HepG2 (cell line): ENCODE results near the gene SIRT1. TPM values are rescaled to one million over a fixed set of nuclear protein-coding genes. Genes with fewer than 3 reads are reported as not detected.

Source experiments
- ATF7 ChIP-seq, 2 experiments: fragments of 450-650 bp in 1 of 2; sonication (generic) in 1 of 2; formaldehyde crosslinking in 1 of 2; IDR thresholded peaks; 2 replicates each; pipeline versions ENCODE4 v1.4.0 to v1.6.1; 2016 to 2020; ENCODE audit warnings: antibody characterized with exemption in 1 of 2, mild to moderate bottlenecking in 1 of 2, missing genetic modification reagents in 1 of 2
- CBX5 ChIP-seq: sonication (generic); formaldehyde crosslinking; IDR thresholded peaks from 2 replicates; pipeline ENCODE4 v1.4.0; 2020; ENCODE audit warnings: missing genetic modification reagents, borderline replicate concordance
- CC2D1A ChIP-seq: sonication (generic); formaldehyde crosslinking; IDR thresholded peaks from 2 replicates; pipeline ENCODE4 v1.8.1; 2023; ENCODE audit warnings: mild to moderate bottlenecking, missing genetic modification reagents
- DMAP1 ChIP-seq: IDR thresholded peaks from 2 replicates; pipeline ENCODE4 v1.6.1; 2016
- DNMT3B ChIP-seq: conservative IDR thresholded peaks from 2 replicates; pipeline ENCODE4 v1.6.1; 2016; ENCODE audit warnings: missing biosample characterization, control low read depth
- HNF4A ChIP-seq: sonication (generic); formaldehyde crosslinking; IDR thresholded peaks from 2 replicates; pipeline ENCODE4 v1.4.0; 2020; ENCODE audit warnings: missing genetic modification reagents
- KAT7 ChIP-seq: IDR thresholded peaks from 2 replicates; pipeline ENCODE4 v1.6.1; 2018; ENCODE audit warnings: borderline replicate concordance, missing compliant biosample characterization
- MEF2D ChIP-seq: sonication (generic); formaldehyde crosslinking; IDR thresholded peaks from 2 replicates; pipeline ENCODE4 v1.5.1; 2020; ENCODE audit warnings: mild to moderate bottlenecking, missing genetic modification reagents
- NFYC ChIP-seq: IDR thresholded peaks from 2 replicates; pipeline ENCODE4 v1.6.1; 2016; ENCODE audit warnings: missing genetic modification reagents, missing compliant biosample characterization
- TARDBP ChIP-seq: sonication (generic); formaldehyde crosslinking; IDR thresholded peaks from 2 replicates; pipeline ENCODE4 v1.8.0; 2022; ENCODE audit warnings: mild to moderate bottlenecking, missing genetic modification reagents
- ZBTB2 ChIP-seq: sonication (generic); formaldehyde crosslinking; IDR thresholded peaks from 2 replicates; pipeline ENCODE4 v1.8.0; 2022; ENCODE audit warnings: low read depth, missing genetic modification reagents
- ZBTB8A ChIP-seq: sonication (generic); formaldehyde crosslinking; IDR thresholded peaks from 2 replicates; pipeline ENCODE4 v1.4.0; 2020; ENCODE audit warnings: mild to moderate bottlenecking, low read depth, missing genetic modification reagents, borderline replicate concordance
- ZNF121 ChIP-seq: sonication (generic); formaldehyde crosslinking; IDR thresholded peaks from 2 replicates; pipeline ENCODE4 v1.5.0; 2020; ENCODE audit warnings: mild to moderate bottlenecking, missing genetic modification reagents
- ZNF234 ChIP-seq: sonication (generic); formaldehyde crosslinking; conservative IDR thresholded peaks from 2 replicates; pipeline ENCODE4 v1.5.1; 2020; ENCODE audit warnings: mild to moderate bottlenecking, missing genetic modification reagents
- ZNF256 ChIP-seq: sonication (generic); formaldehyde crosslinking; conservative IDR thresholded peaks from 2 replicates; pipeline ENCODE4 v1.4.0; 2020; ENCODE audit warnings: missing genetic modification reagents
- ZNF614 ChIP-seq: IDR thresholded peaks from 2 replicates; pipeline ENCODE4 v1.6.1; 2018; ENCODE audit warnings: missing biosample characterization, missing genetic modification reagents, inconsistent platforms, borderline replicate concordance
- ZNF639 ChIP-seq: conservative IDR thresholded peaks from 2 replicates; pipeline ENCODE4 v1.6.1; 2018; ENCODE audit warnings: missing genetic modification reagents
- ZNF7 ChIP-seq: IDR thresholded peaks from 2 replicates; pipeline ENCODE4 v1.6.1; 2016; ENCODE audit warnings: missing biosample characterization, missing genetic modification reagents
- polyA plus RNA-seq, 8 experiments: library from polyadenylated mRNA; depleted of rRNA in 3 of 8; stranded (reverse) in 7 of 8; unstranded in 1 of 8; fragments of >200 nt; fragmentation: Illumina TruSeq in 4 of 8; extraction: Trizol in 4 of 8; gene quantifications; 2 replicates each; pipeline versions ENCODE4 v1.2.1 to v1.2.3, GENCODE V29; 2011 to 2016; ENCODE audit warnings: low read depth in 4 of 8, missing spikeins in 1 of 8, mixed read lengths in 1 of 8; ENCODE audit not compliant: insufficient read depth in 1 of 8
- total RNA-seq, 5 experiments: library from RNA; depleted of rRNA; stranded (reverse); fragments of >200 nt; fragmentation: Illumina TruSeq; extraction: Trizol; gene quantifications; 2 replicates each; pipeline ENCODE4 v1.2.3, GENCODE V29; 2016; ENCODE audit warnings: low read depth in 1 of 5
- TF ChIP-seq, protein P1 (sequence below): sonication (generic); formaldehyde crosslinking; IDR thresholded peaks from 2 replicates; pipeline ENCODE4 v1.4.0; 2020; ENCODE audit warnings: missing genetic modification reagents, borderline replicate concordance
- TF ChIP-seq, protein P2 (sequence below): sonication (generic); formaldehyde crosslinking; IDR thresholded peaks from 2 replicates; pipeline ENCODE4 v1.5.1; 2020; ENCODE audit warnings: missing genetic modification reagents, mild to moderate bottlenecking, borderline replicate concordance

Gene SIRT1
- total and polyA plus RNA-seq, 2 of the 13 experiments (the other 11 are each of a cell fraction or from before 2014, with no cell fraction given) = 9.4 to 10.2 TPM

GRCh38 chr10:67884842-67885670 is 600 bp downstream of the SIRT1 start (continued):
- TF ChIP-seq ZBTB2 (CRISPR knock-in tag) (peak; percentile 55; the same call in 1 of the 2 replicates), CC2D1A (CRISPR knock-in tag) (no peak), ZNF234 (CRISPR knock-in tag) (0 out of 2 replicates have a peak, but pooled peaks have one; percentile 81), CBX5 (0 out of 2 replicates have a peak, but pooled peaks have one; percentile 23), DNMT3B (CRISPR knock-in tag) (no peak), HNF4A (CRISPR knock-in tag) (no peak), ZNF614 (CRISPR knock-in tag) (no peak), ZNF121 (CRISPR knock-in tag) (0 out of 2 replicates have a peak, but pooled peaks have one; percentile 20), MEF2D (CRISPR knock-in tag) (no peak), ZNF639 (CRISPR knock-in tag) (0 out of 2 replicates have a peak, but pooled peaks have one; percentile 24), ZBTB8A (CRISPR knock-in tag) (no peak), NFYC (peak; percentile 51; the same call in 1 of the 2 replicates), ZNF256 (CRISPR knock-in tag) (no peak), DMAP1 (CRISPR knock-in tag) (no peak), ATF7 (IDR thresholded peaks at IDR 0.05) (no peak), ATF7 (CRISPR knock-in tag; IDR thresholded peaks at IDR 0.05) (no peak), TARDBP (CRISPR knock-in tag) (no peak), ZNF7 (CRISPR knock-in tag) (no peak), KAT7 (CRISPR knock-in tag) (peak; percentile 56; the same call in 1 of the 2 replicates)
- TF ChIP-seq, protein P1, sequence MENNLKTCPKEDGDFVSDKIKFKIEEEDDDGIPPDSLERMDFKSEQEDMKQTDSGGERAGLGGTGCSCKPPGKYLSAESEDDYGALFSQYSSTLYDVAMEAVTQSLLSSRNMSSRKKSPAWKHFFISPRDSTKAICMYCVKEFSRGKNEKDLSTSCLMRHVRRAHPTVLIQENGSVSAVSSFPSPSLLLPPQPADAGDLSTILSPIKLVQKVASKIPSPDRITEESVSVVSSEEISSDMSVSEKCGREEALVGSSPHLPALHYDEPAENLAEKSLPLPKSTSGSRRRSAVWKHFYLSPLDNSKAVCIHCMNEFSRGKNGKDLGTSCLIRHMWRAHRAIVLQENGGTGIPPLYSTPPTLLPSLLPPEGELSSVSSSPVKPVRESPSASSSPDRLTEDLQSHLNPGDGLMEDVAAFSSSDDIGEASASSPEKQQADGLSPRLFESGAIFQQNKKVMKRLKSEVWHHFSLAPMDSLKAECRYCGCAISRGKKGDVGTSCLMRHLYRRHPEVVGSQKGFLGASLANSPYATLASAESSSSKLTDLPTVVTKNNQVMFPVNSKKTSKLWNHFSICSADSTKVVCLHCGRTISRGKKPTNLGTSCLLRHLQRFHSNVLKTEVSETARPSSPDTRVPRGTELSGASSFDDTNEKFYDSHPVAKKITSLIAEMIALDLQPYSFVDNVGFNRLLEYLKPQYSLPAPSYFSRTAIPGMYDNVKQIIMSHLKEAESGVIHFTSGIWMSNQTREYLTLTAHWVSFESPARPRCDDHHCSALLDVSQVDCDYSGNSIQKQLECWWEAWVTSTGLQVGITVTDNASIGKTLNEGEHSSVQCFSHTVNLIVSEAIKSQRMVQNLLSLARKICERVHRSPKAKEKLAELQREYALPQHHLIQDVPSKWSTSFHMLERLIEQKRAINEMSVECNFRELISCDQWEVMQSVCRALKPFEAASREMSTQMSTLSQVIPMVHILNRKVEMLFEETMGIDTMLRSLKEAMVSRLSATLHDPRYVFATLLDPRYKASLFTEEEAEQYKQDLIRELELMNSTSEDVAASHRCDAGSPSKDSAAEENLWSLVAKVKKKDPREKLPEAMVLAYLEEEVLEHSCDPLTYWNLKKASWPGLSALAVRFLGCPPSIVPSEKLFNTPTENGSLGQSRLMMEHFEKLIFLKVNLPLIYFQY (CRISPR knock-in tag) = no peak
- TF ChIP-seq, protein P2, sequence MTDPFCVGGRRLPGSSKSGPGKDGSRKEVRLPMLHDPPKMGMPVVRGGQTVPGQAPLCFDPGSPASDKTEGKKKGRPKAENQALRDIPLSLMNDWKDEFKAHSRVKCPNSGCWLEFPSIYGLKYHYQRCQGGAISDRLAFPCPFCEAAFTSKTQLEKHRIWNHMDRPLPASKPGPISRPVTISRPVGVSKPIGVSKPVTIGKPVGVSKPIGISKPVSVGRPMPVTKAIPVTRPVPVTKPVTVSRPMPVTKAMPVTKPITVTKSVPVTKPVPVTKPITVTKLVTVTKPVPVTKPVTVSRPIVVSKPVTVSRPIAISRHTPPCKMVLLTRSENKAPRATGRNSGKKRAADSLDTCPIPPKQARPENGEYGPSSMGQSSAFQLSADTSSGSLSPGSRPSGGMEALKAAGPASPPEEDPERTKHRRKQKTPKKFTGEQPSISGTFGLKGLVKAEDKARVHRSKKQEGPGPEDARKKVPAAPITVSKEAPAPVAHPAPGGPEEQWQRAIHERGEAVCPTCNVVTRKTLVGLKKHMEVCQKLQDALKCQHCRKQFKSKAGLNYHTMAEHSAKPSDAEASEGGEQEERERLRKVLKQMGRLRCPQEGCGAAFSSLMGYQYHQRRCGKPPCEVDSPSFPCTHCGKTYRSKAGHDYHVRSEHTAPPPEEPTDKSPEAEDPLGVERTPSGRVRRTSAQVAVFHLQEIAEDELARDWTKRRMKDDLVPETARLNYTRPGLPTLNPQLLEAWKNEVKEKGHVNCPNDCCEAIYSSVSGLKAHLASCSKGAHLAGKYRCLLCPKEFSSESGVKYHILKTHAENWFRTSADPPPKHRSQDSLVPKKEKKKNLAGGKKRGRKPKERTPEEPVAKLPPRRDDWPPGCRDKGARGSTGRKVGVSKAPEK (CRISPR knock-in tag) = 0 out of 2 replicates have a peak, but pooled peaks have one; percentile 55
